ENCODE results near the gene BCL2. TPM values are rescaled to one million over a fixed set of nuclear protein-coding genes. Genes with fewer than 3 reads are reported as not detected.

Gene BCL2
- total RNA-seq, 1 experiment from 2014 or later = 2.6 TPM

GRCh38 chr18:63312737-63313395 is 6.7 kb downstream of the BCL2 start:
- ChIA-PET POLR2A (no interaction called here), CTCF (interaction anchor here (1.5 kb wide), 1 partner anchor 10 kb away, joined by 3 read pairs; no protein-coding TSS in a partner anchor)
- Mint-ChIP-seq H3K27ac (no peak overlapping the region), H3K4me3 (no peak overlapping the region), H3K9me3 (no peaks in the 10 kb centered on the region), H3K27me3 (ENCODE audit: low read depth) (peaks cover 17% of the 10 kb centered on the region), H3K36me3 (no peaks in the 10 kb centered on the region), H3K4me1 (peaks cover under 1% of the 10 kb centered on the region; the same call in 1 of the 2 replicates)
- ATAC-seq (no peak), DNase-seq (ENCODE audit: low spot score) (no peak)
- no peak for TF ChIP-seq TEAD4 (CRISPR knock-in tag; IDR thresholded peaks at IDR 0.05)
- TF ChIP-seq, protein P1, sequence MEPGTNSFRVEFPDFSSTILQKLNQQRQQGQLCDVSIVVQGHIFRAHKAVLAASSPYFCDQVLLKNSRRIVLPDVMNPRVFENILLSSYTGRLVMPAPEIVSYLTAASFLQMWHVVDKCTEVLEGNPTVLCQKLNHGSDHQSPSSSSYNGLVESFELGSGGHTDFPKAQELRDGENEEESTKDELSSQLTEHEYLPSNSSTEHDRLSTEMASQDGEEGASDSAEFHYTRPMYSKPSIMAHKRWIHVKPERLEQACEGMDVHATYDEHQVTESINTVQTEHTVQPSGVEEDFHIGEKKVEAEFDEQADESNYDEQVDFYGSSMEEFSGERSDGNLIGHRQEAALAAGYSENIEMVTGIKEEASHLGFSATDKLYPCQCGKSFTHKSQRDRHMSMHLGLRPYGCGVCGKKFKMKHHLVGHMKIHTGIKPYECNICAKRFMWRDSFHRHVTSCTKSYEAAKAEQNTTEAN (CRISPR knock-in tag; IDR thresholded peaks at IDR 0.05) = no peak
- no peak for TF ChIP-seq PRRX2 (CRISPR knock-in tag; IDR thresholded peaks at IDR 0.05)
- no peak for TF ChIP-seq MAX (CRISPR knock-in tag; IDR thresholded peaks at IDR 0.05)
- TF ChIP-seq ZNF396 (CRISPR knock-in tag; IDR thresholded peaks at IDR 0.05; ENCODE audit: borderline replicate concordance) = no peak
- TF ChIP-seq HMGA2 (CRISPR knock-in tag; IDR thresholded peaks at IDR 0.05) = no peak
- no peak for TF ChIP-seq EMX1 (CRISPR knock-in tag; IDR thresholded peaks at IDR 0.05)
- TF ChIP-seq E2F4 (CRISPR knock-in tag; IDR thresholded peaks at IDR 0.05; ENCODE audit: borderline replicate concordance, low read depth) = no peak
- no peak for TF ChIP-seq ZNF263 (CRISPR knock-in tag; IDR thresholded peaks at IDR 0.05; ENCODE audit: low read depth)
- no peak for TF ChIP-seq ZNF671 (CRISPR knock-in tag; IDR thresholded peaks at IDR 0.05)
- no peak for TF ChIP-seq ESRRA (CRISPR knock-in tag; IDR thresholded peaks at IDR 0.05; ENCODE audit: borderline replicate concordance)
- no peak for TF ChIP-seq NFE2L1 (CRISPR knock-in tag; IDR thresholded peaks at IDR 0.05)
- no peak for TF ChIP-seq TCF7 (CRISPR knock-in tag; IDR thresholded peaks at IDR 0.05; ENCODE audit: low read depth)
- TF ChIP-seq CREB1 (CRISPR knock-in tag; IDR thresholded peaks at IDR 0.05) = no peak
- TF ChIP-seq SOX15 (CRISPR knock-in tag; IDR thresholded peaks at IDR 0.05) = no peak
- TF ChIP-seq, protein P2, sequence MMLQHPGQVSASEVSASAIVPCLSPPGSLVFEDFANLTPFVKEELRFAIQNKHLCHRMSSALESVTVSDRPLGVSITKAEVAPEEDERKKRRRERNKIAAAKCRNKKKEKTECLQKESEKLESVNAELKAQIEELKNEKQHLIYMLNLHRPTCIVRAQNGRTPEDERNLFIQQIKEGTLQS (CRISPR knock-in tag; conservative IDR thresholded peaks at IDR 0.05) = no peak
- no peak for TF ChIP-seq MXD4 (CRISPR knock-in tag; IDR thresholded peaks at IDR 0.05; ENCODE audit: borderline replicate concordance)
- no peak for TF ChIP-seq GABPB1 (CRISPR knock-in tag; IDR thresholded peaks at IDR 0.05)

DNA sequence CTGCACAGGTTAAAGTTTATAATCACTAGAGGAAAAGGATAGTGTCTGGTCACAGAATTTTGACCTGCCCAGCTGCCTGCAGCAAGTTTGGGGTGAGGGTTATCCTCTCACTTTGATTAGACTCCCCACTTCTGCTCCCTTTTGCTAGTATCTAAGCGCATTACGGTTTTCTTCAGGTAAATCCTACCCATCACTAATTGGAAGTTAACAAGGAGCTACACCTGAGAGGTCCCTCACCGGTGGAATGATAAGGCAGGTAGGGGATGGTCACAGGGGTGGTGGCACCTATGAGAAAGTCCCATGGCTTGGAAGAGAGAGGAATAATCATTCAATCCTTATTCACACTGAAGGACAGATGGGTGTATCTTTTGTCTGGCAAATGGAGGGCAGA is 7.6 kb downstream of the BCL2 start:
- peaks cover 9% of the 10 kb centered on the region for H3K27me3 Mint-ChIP-seq (ENCODE audit: low read depth)
- no peaks in the 10 kb centered on the region for H3K36me3 Mint-ChIP-seq
- H3K4me3 Mint-ChIP-seq = no peak overlapping the region
- ChIA-PET CTCF (interaction anchor here (1.5 kb wide), 1 partner anchor 11 kb away, joined by 3 read pairs; no protein-coding TSS in a partner anchor), POLR2A (interaction anchor here (1.1 kb wide), 1 partner anchor 10 kb away, joined by 3 read pairs; no protein-coding TSS in a partner anchor)
- DNase-seq (ENCODE audit: low spot score) (no peak), ATAC-seq (no peak)
- no peaks in the 10 kb centered on the region for H3K9me3 Mint-ChIP-seq
- H3K4me1 Mint-ChIP-seq = no peaks in the 10 kb centered on the region
- no peak overlapping the region for H3K27ac Mint-ChIP-seq
- no peak for TF ChIP-seq NFYB (CRISPR knock-in tag; conservative IDR thresholded peaks at IDR 0.05; ENCODE audit: low read depth)
- no peak for TF ChIP-seq SMAD3 (CRISPR knock-in tag; IDR thresholded peaks at IDR 0.05; ENCODE audit: borderline replicate concordance)
- no peak for TF ChIP-seq OVOL2 (CRISPR knock-in tag; IDR thresholded peaks at IDR 0.05; ENCODE audit: borderline replicate concordance)
- TF ChIP-seq JUN (CRISPR knock-in tag; IDR thresholded peaks at IDR 0.05) = no peak
- no peak for TF ChIP-seq USF2 (CRISPR knock-in tag; IDR thresholded peaks at IDR 0.05)
- TF ChIP-seq ETV6 (CRISPR knock-in tag; IDR thresholded peaks at IDR 0.05) = no peak
- TF ChIP-seq HMGA2 (CRISPR knock-in tag; IDR thresholded peaks at IDR 0.05) = no peak
- no peak for TF ChIP-seq ATF1 (CRISPR knock-in tag; IDR thresholded peaks at IDR 0.05)
- no peak for TF ChIP-seq NR2C2 (CRISPR knock-in tag; IDR thresholded peaks at IDR 0.05)
- no peak for TF ChIP-seq ZNF317 (CRISPR knock-in tag; IDR thresholded peaks at IDR 0.05; ENCODE audit: borderline replicate concordance, low read depth)
- no peak for TF ChIP-seq TCF7 (CRISPR knock-in tag; IDR thresholded peaks at IDR 0.05; ENCODE audit: low read depth)
- no peak for TF ChIP-seq ZMAT4 (CRISPR knock-in tag; IDR thresholded peaks at IDR 0.05)
- TF ChIP-seq, protein P2 (CRISPR knock-in tag; conservative IDR thresholded peaks at IDR 0.05) = no peak
- TF ChIP-seq ZNF121 (CRISPR knock-in tag; IDR thresholded peaks at IDR 0.05) = no peak
